ENCODE results near the gene PHGDH. TPM values are rescaled to one million over a fixed set of nuclear protein-coding genes. Genes with fewer than 3 reads are reported as not detected.

The PHGDH gene
- total RNA-seq, 1 donor from 2014 or later = 61.7 TPM

GRCh38 chr1:119764220-119764619 is 52.5 kb downstream of the PHGDH start:
- DNase-seq (ENCODE audit: low spot score in 2 of 2) = no peak
- Histone ChIP-seq H3K36me3 (no peaks in the 10 kb centered on the region), H3K4me1 (no peaks in the 10 kb centered on the region), H3K27me3 (no peaks in the 10 kb centered on the region), H3K27ac (no peak overlapping the region), H3K9me3 (no peaks in the 10 kb centered on the region), H3K4me3 (no peak overlapping the region)
- no peak for TF ChIP-seq CTCF (IDR thresholded peaks at IDR 0.05)
- intact Hi-C loops (cut with DNase I) = no loop called here

- no peaks in the 10 kb centered on the region for H3K36me3 ChIP-seq
- H3K4me3 ChIP-seq = no peak overlapping the region
- H3K27me3 ChIP-seq = no peaks in the 10 kb centered on the region
- H3K4me1 ChIP-seq = no peaks in the 10 kb centered on the region
- no peak for DNase-seq (ENCODE audit: low spot score in 2 of 2)
- H3K27ac ChIP-seq = no peak overlapping the region
- no peaks in the 10 kb centered on the region for H3K9me3 ChIP-seq
- no peak for TF ChIP-seq CTCF (IDR thresholded peaks at IDR 0.05)
- intact Hi-C loops (cut with DNase I) = no loop called here
Observed at GRCh38 chr1:119766374-119766794, 54.6 kb downstream of the PHGDH start.

- Histone ChIP-seq H3K9me3 (no peaks in the 10 kb centered on the region), H3K27ac (no peak overlapping the region), H3K27me3 (no peaks in the 10 kb centered on the region), H3K4me3 (no peak overlapping the region), H3K4me1 (no peaks in the 10 kb centered on the region), H3K36me3 (no peaks in the 10 kb centered on the region)
- intact Hi-C loops (cut with DNase I) = no loop called here
- no peak for DNase-seq (ENCODE audit: low spot score in 2 of 2)
- TF ChIP-seq CTCF (IDR thresholded peaks at IDR 0.05) = no peak
Observed at GRCh38 chr1:119767486-119767885, 55.8 kb downstream of the PHGDH start.

- H3K27ac ChIP-seq = no peak within 1 kb of the TSS
- intact Hi-C loops (cut with DNase I) = no loop called here
- no peak for DNase-seq (ENCODE audit: low spot score in 2 of 2)
- no peak for TF ChIP-seq CTCF (IDR thresholded peaks at IDR 0.05)
- H3K27me3 ChIP-seq = no peaks in the 10 kb centered on the region
- H3K4me1 ChIP-seq = no peaks in the 10 kb centered on the region
- no peak within 1 kb of the TSS for H3K4me3 ChIP-seq
- no peaks in the 10 kb centered on the region for H3K9me3 ChIP-seq
- no peaks in the 10 kb centered on the region for H3K36me3 ChIP-seq
Observed at GRCh38 chr1:119768778-119769177, 57.0 kb downstream of the PHGDH start, which contains the start of gene HMGCS2. Gene HMGCS2, minus strand, starts transcription at chr1:119768905. Its CDS starts 61 bp downstream, at chr1:119768844.

- no peak overlapping the region for H3K4me3 ChIP-seq
- no peaks in the 10 kb centered on the region for H3K27me3 ChIP-seq
- H3K4me1 ChIP-seq = no peaks in the 10 kb centered on the region
- H3K27ac ChIP-seq = no peak overlapping the region
- no peaks in the 10 kb centered on the region for H3K9me3 ChIP-seq
- DNase-seq (ENCODE audit: low spot score in 2 of 2) = no peak
- TF ChIP-seq CTCF (IDR thresholded peaks at IDR 0.05) = no peak
- no peaks in the 10 kb centered on the region for H3K36me3 ChIP-seq
- intact Hi-C loops (cut with DNase I) = no loop called here
Observed at GRCh38 chr1:119771016-119771415, 59.3 kb downstream of the PHGDH start.

- no peaks in the 10 kb centered on the region for H3K4me1 ChIP-seq
- no peaks in the 10 kb centered on the region for H3K9me3 ChIP-seq
- no peaks in the 10 kb centered on the region for H3K36me3 ChIP-seq
- DNase-seq (ENCODE audit: low spot score in 2 of 2) = no peak
- H3K27ac ChIP-seq = no peak overlapping the region
- intact Hi-C loops (cut with DNase I) = no loop called here
- no peaks in the 10 kb centered on the region for H3K27me3 ChIP-seq
- TF ChIP-seq CTCF (IDR thresholded peaks at IDR 0.05) = no peak
- no peak overlapping the region for H3K4me3 ChIP-seq
Observed at GRCh38 chr1:119771770-119772169, 60.0 kb downstream of the PHGDH start.
